Ovary (tissue), 3 donors: ENCODE data around the gene SMURF1.

ENCODE experiments used
- CTCF ChIP-seq, 3 donors: fragments of 450-650 bp in 2 of 3; fragments of 200-600 bp in 1 of 3; IDR thresholded peaks; one replicate each; pipeline versions ENCODE4 v1.5.1 to v1.8.0; 2016 to 2022; ENCODE audit warnings: antibody characterized with exemption in 3 of 3, mild to moderate bottlenecking in 1 of 3
- EP300 ChIP-seq: sonication (generic); formaldehyde crosslinking; IDR thresholded peaks from one replicate; pipeline ENCODE4 v1.6.1; 2017; ENCODE audit warnings: antibody characterized with exemption
- POLR2A ChIP-seq: fragments of 450-650 bp; IDR thresholded peaks from one replicate; pipeline ENCODE4 v1.6.1; 2017; ENCODE audit warnings: antibody characterized with exemption, mild to moderate bottlenecking, moderate library complexity
- donor health status: DM: no; HTN: no; CAD: no.

GRCh38 chr7:99095698-99096097 lies 48.2 kb downstream of the SMURF1 start:
- TF ChIP-seq CTCF (IDR thresholded peaks at IDR 0.05) (no peak), POLR2A (no peak), EP300 (no peak)
